Spinal cord (tissue), 10 donors: ENCODE results near the gene GBE1. TPM values are rescaled to one million over a fixed set of nuclear protein-coding genes. Genes with fewer than 3 reads are reported as not detected.

Experiments used
- DNase-seq, 6 donors: peaks; one replicate each; pipeline versions ENCODE4 v3.0.0 to v3.0.0-alpha.2; 2013 to 2015; ENCODE audit warnings: low spot score in 6 of 6, low read depth in 4 of 6
- H3K27ac ChIP-seq: one replicate; pipeline ENCODE4 v1.5.1; 2013; ENCODE audit warnings: low read depth, low read length, control low read depth
- H3K27me3 ChIP-seq: one replicate; pipeline ENCODE4 v1.6.1; 2013; ENCODE audit warnings: low read length; ENCODE audit not compliant: control insufficient read depth, insufficient read depth
- H3K36me3 ChIP-seq: one replicate; pipeline ENCODE4 v1.6.1; 2013; ENCODE audit warnings: low read length; ENCODE audit not compliant: control insufficient read depth, insufficient read depth
- H3K4me1 ChIP-seq: one replicate; pipeline ENCODE4 v1.6.1; 2013; ENCODE audit warnings: low read length; ENCODE audit not compliant: control insufficient read depth, insufficient read depth
- H3K4me3 ChIP-seq: one replicate; pipeline ENCODE4 v1.5.1; 2013; ENCODE audit warnings: low read depth, low read length, control low read depth
- H3K9me3 ChIP-seq: one replicate; pipeline ENCODE4 v1.6.1; 2013; ENCODE audit warnings: low read length; ENCODE audit not compliant: control insufficient read depth, insufficient read depth
- WGBS: methylation state at CpG from one replicate; pipeline ENCODE4 v1.1.5; 2013; ENCODE audit warnings: missing lambda C conversion rate; ENCODE audit not compliant: insufficient coverage; 5-methylcytosine and 5-hydroxymethylcytosine counted together
- polyA plus RNA-seq, 2 donors: library from polyadenylated mRNA; unstranded; fragments of 120-200 nt; gene quantifications; one replicate each; pipeline ENCODE4 v1.2.1, GENCODE V29; 2013; ENCODE audit not compliant: insufficient read length in 2 of 2
- total RNA-seq, 2 donors: library from RNA; depleted of rRNA in 1 of 2; stranded (reverse); fragments of 120-200 nt in 1 of 2; fragments of >200 nt in 1 of 2; gene quantifications; one replicate each; pipeline versions ENCODE4 v1.2.3 to v1.2.4, GENCODE V29; 2013 to 2014
- donor health status: healthy.

The GBE1 gene
- total and polyA plus RNA-seq, 4 donors: 14.0 to 29.7 (median 19.1) TPM

DNA sequence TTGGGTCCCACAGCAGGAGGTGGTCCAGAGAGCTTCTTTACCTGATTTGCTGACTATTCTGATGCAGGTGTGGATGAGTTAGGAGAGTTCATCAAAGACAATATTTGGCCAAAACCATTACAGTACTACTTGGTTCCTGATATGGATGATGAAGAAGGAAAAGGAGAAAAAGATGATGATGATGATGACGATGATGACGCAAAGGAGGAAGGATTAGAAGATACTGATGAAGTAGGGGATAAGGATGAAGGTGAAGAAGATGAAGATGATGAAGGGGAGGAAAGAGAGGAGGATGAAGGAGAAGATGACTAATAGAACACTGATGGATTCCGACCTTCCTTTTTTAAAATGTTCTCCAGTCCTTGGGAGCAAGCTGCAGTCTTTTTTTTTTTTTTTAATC lies 148.7 kb downstream of the GBE1 start:
- H3K9me3 ChIP-seq: no peaks in the 10 kb centered on the region
- WGBS: 100% methylated on average over 2 of the region's 3 CpGs
- H3K27ac ChIP-seq: no peak overlapping the region
- H3K4me3 ChIP-seq: no peak overlapping the region
- H3K4me1 ChIP-seq: no peaks in the 10 kb centered on the region
- no peaks in the 10 kb centered on the region for H3K27me3 ChIP-seq
- no peaks in the 10 kb centered on the region for H3K36me3 ChIP-seq
- DNase-seq: no peak

GRCh38 chr3:81602781-81603180 lies 158.7 kb downstream of the GBE1 start:
- 92% methylated on average over 2 of the region's 2 CpGs for WGBS
- no peak for DNase-seq

GRCh38 chr3:81601707-81602305 lies 159.6 kb downstream of the GBE1 start:
- Histone ChIP-seq H3K27ac (no peak overlapping the region), H3K4me3 (no peak overlapping the region), H3K36me3 (no peaks in the 10 kb centered on the region), H3K27me3 (no peaks in the 10 kb centered on the region), H3K9me3 (no peaks in the 10 kb centered on the region), H3K4me1 (no peaks in the 10 kb centered on the region)
- DNase-seq: no peak
- WGBS: no CpG with 5 or more reads among the region's 2 CpGs

More at GRCh38 chr3:81602781-81603180, 158.7 kb downstream of the GBE1 start:
- no peak overlapping the region for H3K27ac ChIP-seq
- no peaks in the 10 kb centered on the region for H3K27me3 ChIP-seq
- H3K4me1 ChIP-seq: no peaks in the 10 kb centered on the region
- no peak overlapping the region for H3K4me3 ChIP-seq
- no peaks in the 10 kb centered on the region for H3K36me3 ChIP-seq
- H3K9me3 ChIP-seq: no peaks in the 10 kb centered on the region

DNA sequence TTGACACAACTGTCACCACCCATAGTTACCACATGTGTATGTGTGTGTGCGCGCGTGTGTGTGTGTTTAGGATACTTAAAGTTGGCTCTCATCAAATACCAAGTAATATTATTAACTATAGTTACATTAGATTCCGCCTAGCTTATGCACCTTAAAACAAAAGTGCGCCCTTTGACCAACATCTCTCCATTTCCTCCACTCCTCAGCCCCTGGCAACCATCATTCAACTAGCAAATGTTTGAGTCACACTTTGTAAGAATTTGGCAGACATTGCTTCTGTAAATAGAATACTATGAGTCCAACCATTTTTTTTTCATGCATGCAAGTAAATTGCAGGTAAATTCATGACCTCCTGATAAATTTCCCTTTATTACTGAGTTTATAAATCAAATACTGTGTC lies 169.3 kb downstream of the GBE1 start:
- Histone ChIP-seq H3K4me1 (no peaks in the 10 kb centered on the region), H3K4me3 (no peak overlapping the region), H3K9me3 (no peaks in the 10 kb centered on the region), H3K36me3 (no peaks in the 10 kb centered on the region), H3K27me3 (no peaks in the 10 kb centered on the region), H3K27ac (no peak overlapping the region)
- WGBS: no CpG with 5 or more reads among the region's 5 CpGs
- DNase-seq: no peak

DNA sequence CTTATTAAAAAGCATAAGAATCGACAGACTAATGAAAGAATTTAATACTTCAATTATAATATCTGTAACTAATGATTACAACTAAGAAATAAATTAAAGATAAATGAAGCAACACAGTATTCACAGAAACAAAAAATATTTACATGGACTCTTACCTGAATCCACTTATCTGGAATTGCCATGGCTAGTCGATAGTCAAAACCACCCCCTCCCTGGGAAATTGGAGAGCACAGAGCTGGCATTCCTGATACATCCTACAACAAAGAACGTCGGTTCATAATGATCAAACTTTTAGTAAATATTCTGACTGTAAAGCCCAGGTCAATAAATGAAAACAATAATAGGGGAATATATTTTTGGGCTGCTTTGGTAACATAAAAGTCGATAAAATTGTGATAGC lies 175.5 kb downstream of the GBE1 start:
- no CpG with 5 or more reads among the region's 5 CpGs for WGBS

GRCh38 chr3:81585056-81585455 lies 176.4 kb downstream of the GBE1 start:
- H3K4me3 ChIP-seq: no peak overlapping the region
- no peak overlapping the region for H3K27ac ChIP-seq
- no peaks in the 10 kb centered on the region for H3K36me3 ChIP-seq
- WGBS: no CpG with 5 or more reads among the region's 2 CpGs
- DNase-seq: no peak
- H3K9me3 ChIP-seq: no peaks in the 10 kb centered on the region
- H3K27me3 ChIP-seq: no peaks in the 10 kb centered on the region
- no peaks in the 10 kb centered on the region for H3K4me1 ChIP-seq

More for the DNA sequence above, 175.5 kb downstream of the GBE1 start:
- Histone ChIP-seq H3K9me3 (no peaks in the 10 kb centered on the region), H3K4me1 (no peaks in the 10 kb centered on the region), H3K4me3 (no peak overlapping the region), H3K36me3 (no peaks in the 10 kb centered on the region), H3K27me3 (no peaks in the 10 kb centered on the region), H3K27ac (no peak overlapping the region)
- DNase-seq: no peak

GRCh38 chr3:81581966-81582599 lies 179.4 kb downstream of the GBE1 start:
- no peaks in the 10 kb centered on the region for H3K9me3 ChIP-seq
- no peaks in the 10 kb centered on the region for H3K27me3 ChIP-seq
- no peak overlapping the region for H3K27ac ChIP-seq
- no peak overlapping the region for H3K4me3 ChIP-seq
- peak in 3 of 6 donors; percentile 1 to 50 (median 35) for DNase-seq
- no peaks in the 10 kb centered on the region for H3K4me1 ChIP-seq
- WGBS: 68% methylated on average over 3 of the region's 5 CpGs
- no peaks in the 10 kb centered on the region for H3K36me3 ChIP-seq

- Histone ChIP-seq H3K4me3 (no peak overlapping the region), H3K27ac (no peak overlapping the region), H3K27me3 (no peaks in the 10 kb centered on the region), H3K4me1 (no peaks in the 10 kb centered on the region), H3K36me3 (no peaks in the 10 kb centered on the region), H3K9me3 (no peaks in the 10 kb centered on the region)
- WGBS: 30% methylated on average over 5 of the region's 5 CpGs
- peak in 1 of 6 donors; percentile 14 for DNase-seq
Observed at GRCh38 chr3:81580355-81580754, 181.1 kb downstream of the GBE1 start.

DNA sequence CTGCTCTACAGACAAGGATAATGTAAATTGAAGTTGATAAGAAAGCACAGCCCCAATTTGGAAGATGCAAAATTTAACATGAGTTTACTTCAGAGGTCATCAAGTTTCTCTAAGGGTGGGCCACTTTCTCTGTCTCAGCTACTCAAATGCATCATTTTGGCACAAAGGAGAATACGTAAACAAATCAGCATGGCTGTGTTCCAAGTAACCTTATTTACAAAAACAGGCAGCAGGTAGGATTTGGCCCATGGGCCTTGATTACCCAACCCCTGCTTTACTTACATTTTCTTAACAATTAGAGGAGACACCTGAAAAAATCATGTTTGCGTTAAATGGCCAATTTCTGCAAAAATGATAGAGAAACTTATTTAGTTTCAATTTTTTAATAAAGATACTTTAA lies 181.7 kb downstream of the GBE1 start:
- Histone ChIP-seq H3K27ac (no peak overlapping the region), H3K4me1 (no peaks in the 10 kb centered on the region), H3K36me3 (no peaks in the 10 kb centered on the region), H3K9me3 (no peaks in the 10 kb centered on the region), H3K27me3 (no peaks in the 10 kb centered on the region), H3K4me3 (no peak overlapping the region)
- 100% methylated on average over 1 of the region's 2 CpGs for WGBS
- DNase-seq: no peak

GRCh38 chr3:81572201-81572756 lies 189.2 kb downstream of the GBE1 start:
- H3K36me3 ChIP-seq: no peaks in the 10 kb centered on the region
- no peak for DNase-seq
- no peaks in the 10 kb centered on the region for H3K4me1 ChIP-seq
- H3K27me3 ChIP-seq: no peaks in the 10 kb centered on the region
- WGBS: no CpG with 5 or more reads among the region's 1 CpG
- no peak overlapping the region for H3K27ac ChIP-seq
- no peaks in the 10 kb centered on the region for H3K9me3 ChIP-seq
- H3K4me3 ChIP-seq: no peak overlapping the region
